GM23338 (cell line): ENCODE data around the gene WDR75. TPM values are rescaled to one million over a fixed set of nuclear protein-coding genes. Genes with fewer than 3 reads are reported as not detected.
"Not testable (repeated sequence)": the region's sequence is repeated elsewhere in the genome, so short reads cannot be mapped to it uniquely, and the experiment has no call there.

ENCODE experiments used
- ATAC-seq: fragments of 200-7000 bp; cut with Tn5 transposase; 3 replicates; pipeline ENCODE4 v1.9.1; 2020
- DNase-seq: peaks from one replicate; pipeline ENCODE4 v3.0.0-alpha.2; 2015; ENCODE audit warnings: low spot score
- H2AFZ ChIP-seq: fragments of 200-600 bp; sonication (generic); 2 replicates; pipeline ENCODE4 v1.8.0; 2016; ENCODE audit warnings: antibody characterized with exemption, mild to moderate bottlenecking, moderate library complexity
- H3F3A ChIP-seq: fragments of 200-600 bp; sonication (generic); replicated peaks from 2 replicates; pipeline ENCODE4 v1.8.0; 2017; ENCODE audit warnings: antibody characterized with exemption, mixed run types, low read depth
- H3K27ac ChIP-seq: fragments of 200-600 bp; sonication (generic); 2 replicates; pipeline ENCODE4 v1.6.1; 2016; ENCODE audit warnings: low read depth
- H3K27me3 ChIP-seq: fragments of 200-600 bp; sonication (generic); 2 replicates; pipeline ENCODE4 v1.8.0; 2016; ENCODE audit warnings: mild to moderate bottlenecking, mixed run types, moderate library complexity; ENCODE audit not compliant: insufficient read depth
- H3K36me3 ChIP-seq: fragments of 200-600 bp; sonication (generic); 2 replicates; pipeline ENCODE4 v1.8.0; 2016; ENCODE audit warnings: mild to moderate bottlenecking; ENCODE audit not compliant: insufficient read depth
- H3K4me1 ChIP-seq: fragments of 200-600 bp; sonication (generic); 2 replicates; pipeline ENCODE4 v1.8.0; 2016; ENCODE audit warnings: mild to moderate bottlenecking, moderate library complexity; ENCODE audit not compliant: insufficient read depth
- H3K4me2 ChIP-seq: fragments of 200-600 bp; sonication (generic); 2 replicates; pipeline ENCODE4 v1.7.1; 2017; ENCODE audit warnings: mixed run types
- H3K4me3 ChIP-seq: fragments of 200-600 bp; sonication (generic); 2 replicates; pipeline ENCODE4 v1.6.1; 2016; ENCODE audit warnings: mixed run types
- H3K79me2 ChIP-seq: fragments of 200-600 bp; sonication (generic); replicated peaks from 2 replicates; pipeline ENCODE4 v1.8.0; 2017; ENCODE audit warnings: mild to moderate bottlenecking; ENCODE audit not compliant: insufficient read depth
- H3K9me2 ChIP-seq: fragments of 200-600 bp; sonication (generic); 2 replicates; pipeline ENCODE4 v1.8.0; 2017; ENCODE audit not compliant: insufficient read depth
- H4K20me1 ChIP-seq: fragments of 200-600 bp; sonication (generic); replicated peaks from 2 replicates; pipeline ENCODE4 v1.8.0; 2017; ENCODE audit warnings: mild to moderate bottlenecking; ENCODE audit not compliant: insufficient read depth
- H3K27ac Mint-ChIP-seq: 2 replicates; pipeline ENCODE4 v1.8.0; 2020; ENCODE audit warnings: inconsistent platforms, mild to moderate bottlenecking, moderate library complexity, mixed read lengths
- H3K27me3 Mint-ChIP-seq: 3 replicates; pipeline ENCODE4 v1.8.0; 2022; ENCODE audit warnings: low read depth, mild to moderate bottlenecking, moderate library complexity, mixed read lengths, inconsistent platforms; ENCODE audit not compliant: insufficient read depth, poor library complexity
- H3K36me3 Mint-ChIP-seq: 3 replicates; pipeline ENCODE4 v1.8.0; 2021; ENCODE audit warnings: low read depth, mild to moderate bottlenecking, inconsistent platforms, moderate library complexity, mixed read lengths
- H3K4me1 Mint-ChIP-seq: 3 replicates; pipeline ENCODE4 v1.8.0; 2020; ENCODE audit warnings: mild to moderate bottlenecking, inconsistent platforms, mixed read lengths
- H3K4me3 Mint-ChIP-seq: 3 replicates; pipeline ENCODE4 v1.8.0; 2021; ENCODE audit warnings: moderate library complexity, mild to moderate bottlenecking, inconsistent platforms, mixed read lengths
- H3K9me3 Mint-ChIP-seq: 3 replicates; pipeline ENCODE4 v1.8.0; 2020; ENCODE audit warnings: moderate library complexity, mild to moderate bottlenecking, inconsistent platforms, mixed read lengths
- CREB1 ChIP-seq: fragments of 250-450 bp; sonication (Bioruptor Pico); IDR thresholded peaks from 2 replicates; pipeline ENCODE4 v1.5.0; 2020; ENCODE audit warnings: low read depth, mild to moderate bottlenecking, moderate library complexity
- CTCF ChIP-seq, 2 experiments: fragments of 200-600 bp in 1 of 2; sonication (generic) in 1 of 2; conservative IDR thresholded peaks; 2 replicates each; pipeline versions ENCODE4 v1.5.1 to v1.6.1; 2016 to 2017; ENCODE audit warnings: antibody characterized with exemption in 2 of 2, low read depth in 2 of 2, mild to moderate bottlenecking in 2 of 2, moderate library complexity in 1 of 2
- ETS1 ChIP-seq: IDR thresholded peaks from 2 replicates; pipeline ENCODE4 v1.6.1; 2016; ENCODE audit warnings: antibody characterized with exemption
- EZH2 ChIP-seq: fragments of 200-600 bp; sonication (generic); IDR thresholded peaks from one replicate; pipeline ENCODE4 v1.8.0; 2017; ENCODE audit warnings: antibody characterized with exemption, mild to moderate bottlenecking, low read depth; ENCODE audit not compliant: unreplicated experiment
- EZH2phosphoT487 ChIP-seq: fragments of 200-600 bp; sonication (generic); IDR thresholded peaks from one replicate; pipeline ENCODE4 v1.8.1; 2018; ENCODE audit warnings: antibody characterized with exemption; ENCODE audit not compliant: unreplicated experiment
- NANOG ChIP-seq: IDR thresholded peaks from 2 replicates; pipeline ENCODE4 v1.6.1; 2016; ENCODE audit warnings: antibody characterized with exemption, borderline replicate concordance
- POLR2AphosphoS5 ChIP-seq: IDR thresholded peaks from 2 replicates; pipeline ENCODE4 v1.6.1; 2016; ENCODE audit warnings: antibody characterized with exemption, low read depth
- STAT1 ChIP-seq: IDR thresholded peaks from one replicate; pipeline ENCODE4 v1.6.1; 2016; ENCODE audit warnings: antibody characterized with exemption; ENCODE audit not compliant: unreplicated experiment
- ZNF114 ChIP-seq: fragments of 250-450 bp; sonication (Bioruptor Pico); IDR thresholded peaks from 2 replicates; pipeline ENCODE4 v1.5.0; 2020; ENCODE audit warnings: mild to moderate bottlenecking, moderate library complexity
- ZNF331 ChIP-seq: fragments of 250-450 bp; sonication (Bioruptor Pico); IDR thresholded peaks from 2 replicates; pipeline ENCODE4 v1.5.0; 2020; ENCODE audit warnings: low read depth, mild to moderate bottlenecking, moderate library complexity
- polyA plus RNA-seq: library from polyadenylated mRNA; unstranded; fragments of >200 nt; fragmentation: Nextera tagmentation; extraction: Ambion mirVana; gene quantifications from 2 replicates; pipeline ENCODE4 v1.2.1, GENCODE V29; 2016
- total RNA-seq: library from RNA; depleted of rRNA; stranded (reverse); fragments of >200 nt; shearing (Covaris generic); gene quantifications from 2 replicates; pipeline ENCODE4 v1.2.3, GENCODE V29; 2014
- TF ChIP-seq, protein P1 (sequence below): IDR thresholded peaks from one replicate; pipeline ENCODE4 v1.6.1; 2018; ENCODE audit warnings: antibody characterized with exemption; ENCODE audit not compliant: unreplicated experiment

The WDR75 gene
- total and polyA plus RNA-seq, 2 experiments from 2014 or later: 57.2 to 80.9 TPM

DNA sequence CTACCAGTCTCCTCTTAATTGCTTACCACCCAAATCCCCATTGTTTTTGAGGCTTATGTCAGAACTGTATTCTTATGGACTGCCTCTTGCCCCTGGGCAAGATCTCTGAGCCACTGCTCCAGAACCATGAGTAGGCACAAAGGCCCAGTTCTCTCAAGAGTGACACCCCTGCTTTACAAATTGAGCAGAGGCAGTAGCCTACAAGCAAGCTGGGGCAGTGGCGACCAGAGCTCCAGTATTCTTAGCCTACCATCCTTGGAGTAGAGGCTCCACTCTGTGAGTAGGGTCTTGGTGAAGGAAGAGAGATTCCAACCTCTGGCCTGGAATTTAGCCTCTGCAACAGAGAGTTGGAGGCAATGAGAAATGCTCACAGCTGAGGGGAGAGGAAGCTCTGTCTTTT is 36.5 kb downstream of the WDR75 start (continued):
- TF ChIP-seq CTCF (conservative IDR thresholded peaks at IDR 0.05; ENCODE audit: low read depth in 2 of 2): no peak
- TF ChIP-seq EZH2phosphoT487: no peak
- no peak for TF ChIP-seq STAT1
- no peak for TF ChIP-seq ZNF114
- TF ChIP-seq, protein P1, sequence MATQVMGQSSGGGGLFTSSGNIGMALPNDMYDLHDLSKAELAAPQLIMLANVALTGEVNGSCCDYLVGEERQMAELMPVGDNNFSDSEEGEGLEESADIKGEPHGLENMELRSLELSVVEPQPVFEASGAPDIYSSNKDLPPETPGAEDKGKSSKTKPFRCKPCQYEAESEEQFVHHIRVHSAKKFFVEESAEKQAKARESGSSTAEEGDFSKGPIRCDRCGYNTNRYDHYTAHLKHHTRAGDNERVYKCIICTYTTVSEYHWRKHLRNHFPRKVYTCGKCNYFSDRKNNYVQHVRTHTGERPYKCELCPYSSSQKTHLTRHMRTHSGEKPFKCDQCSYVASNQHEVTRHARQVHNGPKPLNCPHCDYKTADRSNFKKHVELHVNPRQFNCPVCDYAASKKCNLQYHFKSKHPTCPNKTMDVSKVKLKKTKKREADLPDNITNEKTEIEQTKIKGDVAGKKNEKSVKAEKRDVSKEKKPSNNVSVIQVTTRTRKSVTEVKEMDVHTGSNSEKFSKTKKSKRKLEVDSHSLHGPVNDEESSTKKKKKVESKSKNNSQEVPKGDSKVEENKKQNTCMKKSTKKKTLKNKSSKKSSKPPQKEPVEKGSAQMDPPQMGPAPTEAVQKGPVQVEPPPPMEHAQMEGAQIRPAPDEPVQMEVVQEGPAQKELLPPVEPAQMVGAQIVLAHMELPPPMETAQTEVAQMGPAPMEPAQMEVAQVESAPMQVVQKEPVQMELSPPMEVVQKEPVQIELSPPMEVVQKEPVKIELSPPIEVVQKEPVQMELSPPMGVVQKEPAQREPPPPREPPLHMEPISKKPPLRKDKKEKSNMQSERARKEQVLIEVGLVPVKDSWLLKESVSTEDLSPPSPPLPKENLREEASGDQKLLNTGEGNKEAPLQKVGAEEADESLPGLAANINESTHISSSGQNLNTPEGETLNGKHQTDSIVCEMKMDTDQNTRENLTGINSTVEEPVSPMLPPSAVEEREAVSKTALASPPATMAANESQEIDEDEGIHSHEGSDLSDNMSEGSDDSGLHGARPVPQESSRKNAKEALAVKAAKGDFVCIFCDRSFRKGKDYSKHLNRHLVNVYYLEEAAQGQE: no peak
- no peak for TF ChIP-seq EZH2
- TF ChIP-seq ETS1: no peak
- no peak for TF ChIP-seq NANOG

DNA sequence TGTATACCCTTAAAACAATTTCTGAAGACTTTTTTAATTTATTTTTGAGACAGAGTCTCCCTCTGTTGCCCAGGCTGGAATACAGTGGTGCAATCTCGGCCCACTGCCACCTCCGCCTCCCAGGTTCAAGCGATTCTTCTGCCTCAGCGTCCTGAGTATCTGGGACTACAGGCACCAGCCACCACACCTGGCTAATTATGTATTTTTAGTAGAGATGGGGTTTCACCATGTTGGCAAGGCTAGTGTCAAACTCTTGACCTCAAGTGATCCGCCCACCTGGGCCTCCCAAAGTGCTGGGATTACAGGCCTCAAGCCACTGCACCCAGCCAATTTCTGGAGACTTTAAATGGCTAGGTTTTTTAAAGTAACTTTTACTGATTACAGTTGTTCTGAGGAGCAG is 37.0 kb downstream of the WDR75 start:
- peaks cover 26% of the 10 kb centered on the region for H3K36me3 ChIP-seq
- H3K4me1 ChIP-seq, H3K9me2 ChIP-seq, H3K4me1 Mint-ChIP-seq, H3K9me3 Mint-ChIP-seq, H3K79me2 ChIP-seq, H3F3A ChIP-seq, H3K27ac ChIP-seq, H3K4me3 Mint-ChIP-seq, H3K27me3 ChIP-seq, H2AFZ ChIP-seq, H4K20me1 ChIP-seq, H3K27ac Mint-ChIP-seq, H3K4me2 ChIP-seq, H3K27me3 Mint-ChIP-seq, ATAC-seq, H3K4me3 ChIP-seq, DNase-seq: not testable (repeated sequence)
- peaks cover 37% of the 10 kb centered on the region for H3K36me3 Mint-ChIP-seq

GRCh38 chr2:189481071-189481470 is 39.8 kb downstream of the WDR75 start:
- H3K4me1 Mint-ChIP-seq: no peaks in the 10 kb centered on the region
- no peak overlapping the region for H3K27ac Mint-ChIP-seq
- no peaks in the 10 kb centered on the region for H3K9me2 ChIP-seq
- TF ChIP-seq STAT1: no peak
- no peak for TF ChIP-seq POLR2AphosphoS5
- TF ChIP-seq, protein P1: no peak
- no peak for TF ChIP-seq ZNF331 (CRISPR knock-in tag)
- TF ChIP-seq NANOG: no peak
- TF ChIP-seq EZH2phosphoT487: no peak
- TF ChIP-seq CREB1 (CRISPR knock-in tag): no peak

More at GRCh38 chr2:189481071-189481470, 39.8 kb downstream of the WDR75 start:
- H3K27me3 ChIP-seq: no peaks in the 10 kb centered on the region
- Mint-ChIP-seq H3K4me3 (no peak overlapping the region), H3K9me3 (no peaks in the 10 kb centered on the region), H3K36me3 (peaks cover 9% of the 10 kb centered on the region; the same call in 2 of the 3 replicates), H3K27me3 (no peaks in the 10 kb centered on the region)
- no peaks in the 10 kb centered on the region for H3F3A ChIP-seq
- no peak overlapping the region for H3K4me2 ChIP-seq
- no peak overlapping the region for H2AFZ ChIP-seq
- peaks cover 3% of the 10 kb centered on the region; the same call in 1 of the 2 replicates for H3K36me3 ChIP-seq
- H3K4me3 ChIP-seq: no peak overlapping the region
- no peak for DNase-seq
- no peak for ATAC-seq
- no peaks in the 10 kb centered on the region for H3K4me1 ChIP-seq
- H3K79me2 ChIP-seq: no peaks in the 10 kb centered on the region
- H3K27ac ChIP-seq: no peak overlapping the region
- 0 out of 2 replicates have a peak, but pooled peaks cover 4% of the 10 kb centered on the region for H4K20me1 ChIP-seq
